ENCODE measurements around the gene RXFP4. TPM values are rescaled to one million over a fixed set of nuclear protein-coding genes. Genes with fewer than 3 reads are reported as not detected.

The RXFP4 gene
- total RNA-seq, 1 donor from 2014 or later = not detected

DNA sequence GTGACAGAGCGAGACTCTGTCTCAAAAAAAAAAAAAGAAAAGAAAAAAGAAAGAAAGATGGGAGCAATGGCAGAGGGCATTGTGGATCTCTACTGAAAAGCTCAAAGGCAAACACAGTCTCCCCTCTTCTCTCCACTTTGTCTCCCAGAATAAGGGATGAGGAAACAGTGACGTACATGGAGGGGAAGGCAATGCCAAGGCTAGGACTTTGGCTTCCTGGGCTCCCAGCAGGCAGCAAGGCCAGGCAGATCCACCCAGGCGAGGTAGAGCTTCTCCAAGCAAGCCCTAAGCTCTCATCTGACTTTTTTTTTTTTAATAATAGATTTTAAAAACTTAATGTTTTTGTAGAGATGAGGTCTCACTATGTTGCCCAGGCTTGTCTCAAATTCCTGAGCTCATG, 32.3 kb downstream of the RXFP4 start:
- Mint-ChIP-seq H3K27me3 (no peaks in the 10 kb centered on the region), H3K4me3 (peak overlapping the region; percentile 99), H3K27ac (peak overlapping the region; percentile 54), H3K4me1 (peaks cover 79% of the 10 kb centered on the region), H3K36me3 (ENCODE audit: low read depth) (peaks cover 63% of the 10 kb centered on the region), H3K9me3 (no peaks in the 10 kb centered on the region)
- intact Hi-C loops (cut with micrococcal nuclease) = no loop called here
- DNase-seq = no peak

DNA sequence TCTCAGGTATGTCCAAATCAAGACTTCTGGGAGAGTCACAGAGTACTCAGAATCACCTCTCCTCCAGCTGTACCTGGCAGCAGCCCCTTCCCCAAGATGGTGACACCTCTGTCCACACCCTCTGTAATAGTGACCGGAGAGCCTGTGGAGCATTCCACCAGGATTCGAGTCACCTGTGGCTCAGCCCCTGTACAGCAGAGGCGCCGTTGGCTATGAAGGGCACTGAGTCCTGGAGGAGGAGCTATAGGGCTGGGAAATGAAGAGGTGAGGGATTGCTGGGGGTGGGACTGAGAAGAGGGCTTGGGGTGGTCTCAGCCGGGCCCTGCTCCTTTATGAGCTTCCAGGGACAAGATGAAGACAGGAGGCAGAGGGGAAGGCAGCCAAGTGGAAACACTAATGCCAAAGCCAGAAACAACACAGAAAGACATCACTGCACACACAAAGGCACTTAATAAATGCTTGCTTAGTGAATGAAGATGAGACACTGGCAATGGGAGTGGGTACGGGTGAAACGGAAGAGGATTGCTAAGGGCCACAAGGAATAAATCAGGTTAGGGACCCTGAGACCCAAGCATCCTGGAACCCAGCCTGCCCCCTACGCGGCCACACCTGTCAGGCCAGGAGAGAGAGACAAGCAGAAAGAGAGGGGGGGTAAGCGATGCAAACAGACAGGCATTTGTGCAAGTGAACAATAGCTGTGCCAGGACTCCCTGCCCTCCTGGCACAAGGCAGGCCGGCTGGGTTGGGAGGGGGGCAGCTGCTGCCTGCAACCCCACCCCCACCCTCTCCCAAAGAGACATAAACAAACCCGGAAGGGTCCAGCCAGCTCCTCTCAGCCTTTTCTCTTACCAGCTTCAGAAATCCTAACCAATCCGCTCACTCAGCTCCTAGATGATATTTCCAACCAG, 33.0 kb downstream of the RXFP4 start:
- peaks cover 59% of the 10 kb centered on the region for H3K36me3 Mint-ChIP-seq (ENCODE audit: low read depth)
- peak overlapping the region; percentile 92 for H3K27ac Mint-ChIP-seq
- intact Hi-C loops (cut with micrococcal nuclease) = loop anchor here (5.0 kb wide), 1 partner anchor 117 kb away; the partner anchor contains the start of genes GON4L and SYT11
- H3K4me3 Mint-ChIP-seq = peak overlapping the region; percentile 99
- DNase-seq = no peak
- peaks cover 74% of the 10 kb centered on the region for H3K4me1 Mint-ChIP-seq
- no peaks in the 10 kb centered on the region for H3K27me3 Mint-ChIP-seq
- no peaks in the 10 kb centered on the region for H3K9me3 Mint-ChIP-seq

DNA sequence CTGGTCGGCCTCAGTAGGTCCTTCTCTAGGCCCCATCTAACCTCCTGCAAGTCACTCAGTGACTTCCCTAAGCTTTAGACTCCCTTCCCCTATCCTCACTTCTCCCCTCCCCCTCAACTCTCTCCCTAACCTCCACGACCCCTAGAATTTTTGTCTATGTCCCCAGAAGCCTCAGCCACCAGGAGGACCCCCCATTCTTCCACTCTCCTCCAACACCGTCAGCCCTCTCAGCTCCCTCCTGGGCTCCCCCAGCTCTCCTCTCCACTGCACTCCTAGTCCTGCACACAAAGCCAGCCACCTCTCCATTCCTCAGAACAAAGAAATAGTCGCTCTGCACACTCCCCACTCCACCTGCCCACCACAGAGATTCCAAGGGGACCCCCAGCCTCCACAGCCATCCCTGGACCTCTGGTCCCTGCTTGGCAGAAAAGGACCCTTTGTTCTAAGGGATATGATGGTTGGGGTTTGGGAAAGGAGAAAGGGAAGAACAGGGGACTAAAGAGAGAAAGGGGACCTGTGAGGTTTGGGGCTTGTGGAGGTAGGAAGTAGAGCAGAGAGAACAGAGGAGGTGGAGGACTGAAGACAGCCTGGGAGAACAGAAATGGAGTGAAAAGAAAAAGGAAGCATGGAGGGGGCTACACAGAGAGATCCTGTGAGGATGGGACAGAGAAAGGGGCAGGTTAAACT, 34.1 kb downstream of the RXFP4 start:
- Mint-ChIP-seq H3K36me3 (ENCODE audit: low read depth) (peaks cover 52% of the 10 kb centered on the region), H3K27ac (peak overlapping the region; percentile 92), H3K27me3 (no peaks in the 10 kb centered on the region), H3K9me3 (no peaks in the 10 kb centered on the region), H3K4me3 (peak overlapping the region; percentile 99), H3K4me1 (peaks cover 74% of the 10 kb centered on the region)
- DNase-seq = no peak
- intact Hi-C loops (cut with micrococcal nuclease) = loop anchor here (2.0 to 5.0 kb wide), 2 partner anchors 79 to 118 kb away; partner anchors contain the start of genes GON4L, LAMTOR2 and SYT11

DNA sequence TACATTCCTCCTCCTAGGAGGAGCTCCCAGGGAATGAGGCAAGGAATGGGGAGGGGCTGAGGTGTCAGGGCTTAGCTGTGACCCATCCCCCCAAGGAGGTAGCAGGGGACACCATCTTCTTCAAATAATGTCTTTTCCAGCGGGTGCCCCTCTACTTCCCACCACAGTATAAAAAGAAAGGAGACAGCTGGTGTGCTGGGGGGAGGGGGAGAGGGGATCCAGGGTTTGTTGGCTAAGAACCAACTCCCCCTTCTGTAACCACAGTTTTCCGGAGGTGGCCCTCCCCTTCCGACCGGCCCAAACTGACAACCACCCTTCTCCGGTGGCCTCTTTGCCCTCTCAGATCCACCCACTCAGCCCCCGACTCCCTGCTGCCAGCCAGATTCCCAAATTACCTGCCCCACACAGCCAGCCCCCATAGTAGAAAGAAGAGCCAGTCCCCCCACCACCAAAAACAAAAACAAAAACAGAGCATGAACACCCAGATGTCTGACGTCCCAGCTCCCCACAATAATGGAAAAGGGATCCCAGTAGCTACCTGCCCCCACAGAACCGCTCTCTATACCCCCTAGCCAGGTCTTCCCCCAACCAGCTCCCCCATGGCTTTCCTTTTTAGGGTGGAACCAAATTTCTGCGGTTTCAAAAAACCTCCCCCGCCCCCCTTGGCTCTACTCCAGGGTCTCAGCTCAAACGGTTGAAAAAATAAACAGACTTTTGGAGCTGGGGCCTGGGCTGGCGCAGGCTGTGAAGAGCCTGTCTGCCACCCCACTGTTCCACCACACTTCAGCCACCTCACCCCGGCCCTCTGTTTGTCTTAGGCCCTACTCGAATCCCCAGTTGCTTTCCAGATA, 34.8 kb downstream of the RXFP4 start:
- H3K4me3 Mint-ChIP-seq = peak overlapping the region; percentile 99
- peaks cover 52% of the 10 kb centered on the region for H3K36me3 Mint-ChIP-seq (ENCODE audit: low read depth)
- peak; percentile 83 for DNase-seq
- peak overlapping the region; percentile 92 for H3K27ac Mint-ChIP-seq
- H3K9me3 Mint-ChIP-seq = no peaks in the 10 kb centered on the region
- intact Hi-C loops (cut with micrococcal nuclease) = loop anchor here (2.0 to 5.0 kb wide), 2 partner anchors 79 to 119 kb away; partner anchors contain the start of genes GON4L, LAMTOR2 and SYT11
- H3K4me1 Mint-ChIP-seq = peaks cover 74% of the 10 kb centered on the region
- H3K27me3 Mint-ChIP-seq = no peaks in the 10 kb centered on the region

DNA sequence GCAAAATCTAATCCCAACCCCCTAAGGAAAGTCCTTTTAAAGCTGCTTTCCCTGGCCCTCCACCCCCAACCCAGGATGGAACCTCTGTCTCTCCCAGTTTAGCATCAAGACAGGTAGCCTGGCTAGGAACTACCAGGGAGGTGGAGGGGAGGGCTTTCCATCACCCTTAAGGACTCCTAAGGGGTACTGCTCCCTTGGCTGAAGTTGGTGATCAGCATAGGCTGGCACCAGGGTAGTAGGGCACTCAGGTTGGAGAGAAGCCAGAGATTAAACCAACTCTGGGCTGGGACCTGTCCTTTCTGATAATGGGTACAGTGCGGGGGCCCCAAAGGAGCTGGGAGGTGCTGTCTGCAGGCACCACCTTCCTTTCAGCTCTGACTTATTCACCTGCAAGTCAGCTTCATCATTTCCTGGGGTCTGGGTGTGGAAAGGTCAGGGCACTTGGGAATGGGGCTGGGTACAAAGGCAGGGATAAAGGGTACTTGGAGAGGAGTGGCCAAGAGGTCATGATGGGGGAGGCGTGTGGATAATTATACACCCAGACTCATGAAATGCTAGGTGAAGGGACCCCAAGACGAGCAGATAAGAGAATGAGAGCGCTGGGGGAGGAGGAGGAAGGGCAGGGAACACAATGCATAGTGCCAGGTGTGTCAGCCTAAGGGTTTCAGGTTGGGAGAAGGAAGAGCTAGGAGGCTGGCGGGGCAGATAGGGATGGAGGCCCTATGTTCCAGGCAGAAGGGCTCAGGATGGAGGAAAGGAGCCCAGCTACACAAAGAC, 35.7 kb downstream of the RXFP4 start:
- DNase-seq = peak; percentile 75
- Mint-ChIP-seq H3K27ac (peak overlapping the region; percentile 92), H3K27me3 (no peaks in the 10 kb centered on the region), H3K36me3 (ENCODE audit: low read depth) (peaks cover 55% of the 10 kb centered on the region), H3K9me3 (no peaks in the 10 kb centered on the region), H3K4me1 (peaks cover 76% of the 10 kb centered on the region), H3K4me3 (peak overlapping the region; percentile 99)
- intact Hi-C loops (cut with micrococcal nuclease) = loop anchor here (1.0 to 5.0 kb wide), 4 partner anchors 31 to 120 kb away; partner anchors contain the start of genes GON4L, KHDC4, LAMTOR2 and SYT11

DNA sequence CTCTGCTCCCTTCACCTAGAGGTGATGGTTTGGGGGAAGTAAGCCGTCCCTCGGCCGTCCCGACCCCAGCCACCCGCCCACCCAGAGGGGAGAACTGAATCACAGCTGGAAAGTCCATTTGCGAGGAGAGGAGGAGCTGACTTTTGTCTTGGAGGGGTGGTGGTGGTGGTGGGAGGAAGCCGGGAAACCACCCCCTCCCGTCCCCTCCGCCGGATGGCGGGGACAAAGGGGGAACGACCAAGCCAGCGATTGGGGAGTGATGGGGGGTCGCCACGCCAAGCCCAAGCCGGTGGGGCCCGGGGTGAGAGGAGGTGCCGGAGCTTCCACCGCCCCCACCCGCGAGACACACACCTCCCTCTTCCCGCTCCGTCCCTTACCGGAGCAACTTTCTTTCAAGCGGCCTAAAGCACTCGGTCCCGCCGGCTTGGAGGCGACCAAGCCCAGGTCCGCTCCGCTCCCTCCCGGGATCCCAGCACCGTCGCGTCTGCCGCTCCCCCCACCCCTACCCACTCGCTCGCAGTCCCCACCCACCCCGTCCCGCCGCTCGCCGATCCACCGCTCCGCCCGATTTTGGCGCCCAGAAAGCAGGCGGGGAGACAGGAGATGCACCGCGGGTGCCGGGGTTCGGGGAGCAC, 36.4 kb downstream of the RXFP4 start:
- peaks cover 49% of the 10 kb centered on the region for H3K36me3 Mint-ChIP-seq (ENCODE audit: low read depth)
- peak; percentile 79 for DNase-seq
- intact Hi-C loops (cut with micrococcal nuclease) = loop anchor here (1.0 to 5.0 kb wide), 4 partner anchors 32 to 121 kb away; partner anchors contain the start of genes GON4L, KHDC4, LAMTOR2 and SYT11

DNA sequence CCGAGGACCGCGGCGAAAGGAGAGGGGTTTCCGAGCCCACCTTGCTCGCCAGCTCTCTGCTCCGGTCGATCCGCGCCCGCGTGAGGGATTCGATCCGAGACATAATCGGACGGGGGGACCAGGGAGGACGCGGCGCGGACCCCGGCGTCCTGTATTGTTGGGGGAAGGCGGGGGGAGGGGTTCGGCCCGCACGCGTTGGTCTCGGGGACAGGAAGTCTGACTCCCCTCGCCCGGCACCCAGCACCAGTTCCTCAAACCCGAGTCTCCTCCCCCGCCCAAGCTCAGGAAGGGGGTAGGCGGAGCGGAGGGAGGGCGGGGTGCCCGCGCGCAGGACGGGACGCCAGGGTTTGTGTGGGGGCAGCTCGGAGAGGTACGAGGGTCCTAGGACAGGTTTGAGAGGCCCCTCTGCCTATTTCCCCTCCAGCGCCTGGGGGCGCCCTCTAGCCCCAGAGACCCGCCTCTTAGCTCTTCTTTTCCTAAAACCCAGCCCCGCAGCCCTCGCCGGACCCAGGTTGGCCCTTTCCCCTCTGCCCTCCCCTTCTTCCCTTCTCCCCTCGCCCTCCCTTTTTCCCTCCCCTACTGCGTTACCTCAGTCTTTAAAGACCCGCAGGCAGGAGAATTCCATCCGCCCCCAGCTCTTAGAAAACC, 37.0 kb downstream of the RXFP4 start, which contains the start of gene ARHGEF2:
ARHGEF2 (minus strand) TSS at position 223 of the 648 bp plus-strand sequence; CDS start at position 103, 120 bp downstream.
- Mint-ChIP-seq H3K4me3 (peak within 1 kb of the TSS; percentile 99), H3K4me1 (peaks cover 70% of the 10 kb centered on the region), H3K9me3 (no peaks in the 10 kb centered on the region), H3K36me3 (ENCODE audit: low read depth) (peaks cover 46% of the 10 kb centered on the region), H3K27me3 (no peaks in the 10 kb centered on the region), H3K27ac (peak within 1 kb of the TSS; percentile 92)
- intact Hi-C loops (cut with micrococcal nuclease) = loop anchor here (5.0 kb wide), 1 partner anchor 121 kb away; the partner anchor contains the start of genes GON4L and SYT11
- DNase-seq = peak; percentile 94

More for the DNA sequence above, 36.4 kb downstream of the RXFP4 start:
- no peaks in the 10 kb centered on the region for H3K9me3 Mint-ChIP-seq
- H3K4me1 Mint-ChIP-seq = peaks cover 73% of the 10 kb centered on the region
- no peaks in the 10 kb centered on the region for H3K27me3 Mint-ChIP-seq
- H3K4me3 Mint-ChIP-seq = peak overlapping the region; percentile 99
- H3K27ac Mint-ChIP-seq = peak overlapping the region; percentile 92

DNA sequence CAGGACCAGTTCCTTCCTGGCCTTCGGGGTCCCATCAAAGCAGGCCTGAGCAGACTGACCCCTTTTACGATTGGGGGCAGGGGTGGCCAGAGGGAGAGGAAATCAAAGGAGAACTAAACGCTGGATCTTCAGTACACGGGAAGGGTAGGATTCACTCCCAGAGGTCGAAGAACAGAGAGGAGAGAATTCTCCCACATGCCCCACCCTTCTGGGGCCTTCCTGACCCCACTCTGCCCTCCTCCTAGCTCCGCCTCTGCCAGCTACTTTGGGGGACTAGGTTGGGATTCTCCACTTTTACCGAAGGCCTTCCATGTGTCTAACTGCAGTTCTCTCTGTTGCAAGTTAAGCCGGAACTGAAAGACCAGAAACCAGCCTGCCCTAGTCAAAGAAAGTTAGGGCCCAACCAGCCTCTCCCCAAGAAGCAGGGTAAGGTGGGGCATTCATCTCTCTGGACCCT, 37.6 kb downstream of the RXFP4 start:
- intact Hi-C loops (cut with micrococcal nuclease) = loop anchor here (5.0 kb wide), 1 partner anchor 122 kb away; the partner anchor contains the start of genes GON4L and SYT11
- H3K27ac Mint-ChIP-seq = peak overlapping the region; percentile 92
- H3K4me1 Mint-ChIP-seq = peaks cover 69% of the 10 kb centered on the region
- H3K27me3 Mint-ChIP-seq = no peaks in the 10 kb centered on the region
- H3K36me3 Mint-ChIP-seq (ENCODE audit: low read depth) = peaks cover 45% of the 10 kb centered on the region
- DNase-seq = peak; percentile 77
- H3K9me3 Mint-ChIP-seq = no peaks in the 10 kb centered on the region
- peak overlapping the region; percentile 99 for H3K4me3 Mint-ChIP-seq

DNA sequence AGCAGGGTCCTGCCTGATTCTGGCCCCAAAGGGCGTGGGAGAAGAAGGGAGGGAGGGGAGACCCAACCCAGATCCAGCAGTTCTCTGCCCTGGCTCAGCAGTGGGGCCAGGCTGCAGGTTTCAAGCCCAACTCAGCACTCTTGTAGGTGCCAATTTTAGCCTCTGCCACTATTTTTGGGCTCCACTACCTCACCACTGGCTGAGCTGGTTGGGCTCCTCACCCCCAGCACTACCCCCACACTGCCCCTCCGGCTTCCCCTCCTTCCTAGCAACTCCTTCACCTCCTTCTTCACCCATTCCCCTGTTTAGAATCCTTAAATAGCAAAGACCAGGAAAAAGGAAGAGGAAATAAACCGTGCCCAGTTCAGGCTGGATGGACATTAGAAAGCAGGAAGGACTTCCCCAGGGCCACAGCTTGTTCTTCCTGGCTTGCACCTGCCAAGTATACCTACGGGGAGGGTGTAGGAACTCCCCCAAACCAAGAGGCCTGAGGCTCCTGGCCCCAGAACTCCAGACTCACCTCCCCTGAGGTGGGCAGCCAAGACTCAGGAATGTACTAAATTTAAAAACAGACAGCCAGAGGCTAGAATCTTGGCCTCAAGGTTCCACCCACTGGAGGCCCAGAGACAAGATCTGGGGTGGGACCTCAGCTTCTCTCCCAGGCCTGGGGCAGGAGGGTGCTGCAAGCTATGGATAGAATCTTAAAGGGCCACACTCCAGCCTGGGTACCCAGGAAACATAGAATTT, 38.3 kb downstream of the RXFP4 start:
- peak; percentile 65 for DNase-seq
- no peaks in the 10 kb centered on the region for H3K9me3 Mint-ChIP-seq
- intact Hi-C loops (cut with micrococcal nuclease) = loop anchor here (5.0 kb wide), 1 partner anchor 122 kb away; the partner anchor contains the start of genes GON4L and SYT11
- peaks cover 39% of the 10 kb centered on the region for H3K36me3 Mint-ChIP-seq (ENCODE audit: low read depth)
- H3K4me1 Mint-ChIP-seq = peaks cover 62% of the 10 kb centered on the region
- peak overlapping the region; percentile 92 for H3K27ac Mint-ChIP-seq
- peak overlapping the region; percentile 99 for H3K4me3 Mint-ChIP-seq
- no peaks in the 10 kb centered on the region for H3K27me3 Mint-ChIP-seq

DNA sequence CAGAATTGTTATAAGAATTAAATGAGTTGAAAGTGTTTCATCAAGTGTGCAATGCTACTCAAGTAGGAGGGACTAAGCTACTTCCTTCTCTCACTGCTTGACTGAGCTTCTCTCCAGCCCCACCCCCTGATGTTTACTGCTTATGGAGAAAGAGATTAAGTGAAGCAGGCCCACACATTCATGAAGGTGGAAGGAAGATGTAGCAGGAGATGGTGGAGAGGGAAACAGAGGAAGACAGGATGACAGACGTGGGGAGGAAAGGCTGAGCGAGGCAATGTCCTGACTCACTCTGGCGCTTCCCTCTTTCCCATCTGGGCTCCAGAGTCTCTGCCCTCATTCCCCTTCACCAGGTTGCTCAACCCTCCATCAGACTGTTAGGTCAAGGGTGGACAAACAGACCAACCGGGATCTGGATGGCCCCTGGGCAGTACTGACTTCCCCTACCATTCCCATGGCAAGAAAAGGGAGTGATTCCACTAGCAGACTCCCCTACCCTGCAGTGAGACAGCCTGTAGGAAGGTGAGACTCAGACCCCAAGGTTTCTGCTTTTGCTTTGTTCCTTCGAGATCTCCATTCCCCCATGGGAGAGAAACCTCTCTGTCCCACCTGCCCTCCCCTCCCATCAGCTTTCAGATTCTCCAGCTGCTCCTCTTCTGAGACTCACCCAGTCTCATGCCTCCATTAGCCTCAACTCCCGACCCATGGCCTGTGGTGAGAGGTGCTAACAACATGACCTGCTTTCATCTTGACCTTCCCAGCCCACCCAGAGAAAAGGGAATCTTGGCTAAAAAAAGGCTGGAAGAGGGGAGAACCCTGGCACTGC, 40.0 kb downstream of the RXFP4 start:
- H3K4me1 Mint-ChIP-seq = peaks cover 46% of the 10 kb centered on the region
- H3K27ac Mint-ChIP-seq = peak overlapping the region; percentile 92
- H3K27me3 Mint-ChIP-seq = no peaks in the 10 kb centered on the region
- H3K36me3 Mint-ChIP-seq (ENCODE audit: low read depth) = peaks cover 28% of the 10 kb centered on the region
- intact Hi-C loops (cut with micrococcal nuclease) = no loop called here
- DNase-seq = peak; percentile 83
- peak overlapping the region; percentile 99 for H3K4me3 Mint-ChIP-seq
- no peaks in the 10 kb centered on the region for H3K9me3 Mint-ChIP-seq
